H1 (cell line): ENCODE data around the gene CCDC88C. TPM values are rescaled to one million over a fixed set of nuclear protein-coding genes. Genes with fewer than 3 reads are reported as not detected.

Source experiments
- CTCF ChIA-PET: fragments of 300-600 bp; sonication (Branson Sonifier 250); formaldehyde crosslinking; loops from one replicate; lab custom pipeline; 2021; ENCODE audit not compliant: partially characterized antibody; lab: Charles Lee
- POLR2A ChIA-PET: fragments of 300-600 bp; sonication (Branson Sonifier 250); formaldehyde crosslinking; loops from one replicate; lab custom pipeline; 2021; ENCODE audit warnings: inconsistent platforms; ENCODE audit not compliant: partially characterized antibody; lab: Charles Lee
- DNase-seq, 2 experiments: peaks; one replicate each; pipeline versions ENCODE4 v3.0.0 to v3.0.0-alpha.2; 2010 to 2022; ENCODE audit warnings: low spot score in 2 of 2, low read depth in 1 of 2, mixed read lengths in 1 of 2
- FAIRE-seq: peaks from 2 replicates; lab custom pipeline; 2011; peaks lifted over from hg19 to GRCh38; lab: Jason Lieb, UNC
- H2AFZ ChIP-seq: 2 replicates; pipeline ENCODE4 v1.8.1; 2012; ENCODE audit warnings: low read length, inconsistent platforms
- H2AK5ac ChIP-seq: 2 replicates; pipeline ENCODE4 v1.6.1; 2013; ENCODE audit warnings: low read depth, low read length
- H2BK120ac ChIP-seq: replicated peaks from 2 replicates; pipeline ENCODE3; 2013; ENCODE audit warnings: low read depth, low read length, inconsistent platforms
- H2BK12ac ChIP-seq: 2 replicates; pipeline ENCODE4 v1.6.1; 2013; ENCODE audit warnings: low read depth, low read length
- H2BK15ac ChIP-seq: 2 replicates; pipeline ENCODE4 v1.6.1; 2013; ENCODE audit warnings: low read length
- H2BK20ac ChIP-seq: 2 replicates; pipeline ENCODE4 v1.6.1; 2013; ENCODE audit warnings: low read length
- H2BK5ac ChIP-seq: 2 replicates; pipeline ENCODE4 v1.6.1; 2013; ENCODE audit warnings: low read depth, low read length
- H3K14ac ChIP-seq: 2 replicates; pipeline ENCODE4 v1.6.1; 2013; ENCODE audit warnings: inconsistent platforms; ENCODE audit not compliant: insufficient read length
- H3K18ac ChIP-seq: 2 replicates; pipeline ENCODE4 v1.6.1; 2013; ENCODE audit warnings: low read length; ENCODE audit errors: extremely low read depth
- H3K23ac ChIP-seq: 2 replicates; pipeline ENCODE4 v1.6.1; 2013; ENCODE audit warnings: inconsistent platforms; ENCODE audit not compliant: insufficient read length
- H3K23me2 ChIP-seq: 2 replicates; pipeline ENCODE4 v1.6.1; 2013; ENCODE audit warnings: low read depth, low read length
- H3K27ac ChIP-seq: 2 replicates; pipeline ENCODE4 v1.6.1; 2011; ENCODE audit warnings: low read depth, low read length, inconsistent platforms
- H3K27me3 ChIP-seq, 4 experiments: replicated peaks in 1 of 4; 1 replicate in 1 of 4; 2 replicates in 3 of 4; pipeline versions ENCODE4 v1.6.1 to v1.8.1; 2011 to 2013; ENCODE audit warnings: low read length in 3 of 4, mild to moderate bottlenecking in 3 of 4, inconsistent platforms in 2 of 4, mixed read lengths in 2 of 4, moderate library complexity in 1 of 4; ENCODE audit not compliant: control insufficient read depth in 3 of 4, insufficient read depth in 3 of 4; ENCODE audit errors: extremely low read depth in 1 of 4
- H3K36me3 ChIP-seq, 4 experiments: 2 replicates each; pipeline versions ENCODE4 v1.6.1 to v1.8.1; 2011 to 2013; ENCODE audit warnings: mild to moderate bottlenecking in 4 of 4, low read length in 3 of 4, moderate library complexity in 2 of 4, control low read depth in 1 of 4, inconsistent platforms in 1 of 4; ENCODE audit not compliant: insufficient read depth in 4 of 4, control insufficient read depth in 2 of 4
- H3K4ac ChIP-seq: replicated peaks from 2 replicates; pipeline ENCODE3; 2013; ENCODE audit warnings: low read length, low read depth, mixed read lengths, inconsistent platforms; ENCODE audit not compliant: insufficient read length
- H3K4me1 ChIP-seq, 4 experiments: replicated peaks in 1 of 4; 1 replicate in 1 of 4; 2 replicates in 3 of 4; pipeline versions ENCODE4 v1.6.1 to v1.8.1; 2011 to 2013; ENCODE audit warnings: low read length in 3 of 4, inconsistent platforms in 2 of 4, mixed read lengths in 1 of 4; ENCODE audit not compliant: insufficient read depth in 4 of 4, control insufficient read depth in 3 of 4
- H3K4me2 ChIP-seq, 2 experiments: 2 replicates each; pipeline versions ENCODE4 v1.6.1 to v1.8.1; 2011 to 2013; ENCODE audit warnings: low read depth in 2 of 2, low read length in 2 of 2, control low read depth in 1 of 2, inconsistent platforms in 1 of 2, mild to moderate bottlenecking in 1 of 2; ENCODE audit not compliant: insufficient read depth in 1 of 2
- H3K4me3 ChIP-seq, 4 experiments: fragments of 200-600, 300-600 bp in 1 of 4; sonication (generic), shearing (Covaris generic), sonication (Bioruptor Twin) in 1 of 4; 2 replicates each; pipeline versions ENCODE4 v1.5.1 to v1.8.1; 2011 to 2016; ENCODE audit warnings: low read length in 4 of 4, low read depth in 3 of 4, control low read depth in 2 of 4, inconsistent platforms in 2 of 4, mild to moderate bottlenecking in 2 of 4, mixed read lengths in 1 of 4, moderate library complexity in 1 of 4; ENCODE audit not compliant: insufficient read depth in 2 of 4; ENCODE audit errors: extremely low read depth in 1 of 4
- H3K56ac ChIP-seq: replicated peaks from 2 replicates; pipeline ENCODE3; 2013; ENCODE audit warnings: low read depth, mild to moderate bottlenecking, mixed read lengths, low read length, inconsistent platforms; ENCODE audit not compliant: insufficient read length
- H3K79me1 ChIP-seq: 2 replicates; pipeline ENCODE4 v1.6.1; 2013; ENCODE audit warnings: low read depth, low read length, control low read depth
- H3K79me2 ChIP-seq, 2 experiments: 2 replicates each; pipeline versions ENCODE4 v1.6.1 to v1.8.1; 2012 to 2013; ENCODE audit warnings: low read length in 2 of 2, mild to moderate bottlenecking in 2 of 2, inconsistent platforms in 1 of 2; ENCODE audit not compliant: insufficient read depth in 2 of 2, control insufficient read depth in 1 of 2
- H3K9ac ChIP-seq, 4 experiments: replicated peaks in 1 of 4; 1 replicate in 1 of 4; 2 replicates in 3 of 4; pipeline versions ENCODE4 v1.6.1 to v1.8.1; 2011 to 2013; ENCODE audit warnings: low read depth in 3 of 4, low read length in 3 of 4, control low read depth in 2 of 4, mild to moderate bottlenecking in 2 of 4, moderate library complexity in 2 of 4, inconsistent platforms in 1 of 4; ENCODE audit errors: extremely low read depth in 1 of 4
- H3K9me3 ChIP-seq, 2 experiments: 2 replicates each; pipeline versions ENCODE4 v1.6.1 to v1.8.1; 2012 to 2013; ENCODE audit warnings: mild to moderate bottlenecking in 2 of 2, moderate library complexity in 2 of 2, control low read depth in 1 of 2, inconsistent platforms in 1 of 2, low read depth in 1 of 2, low read length in 1 of 2, mixed read lengths in 1 of 2; ENCODE audit not compliant: insufficient read depth in 2 of 2
- H4K20me1 ChIP-seq, 2 experiments: replicated peaks in 1 of 2; 2 replicates each; pipeline versions ENCODE3 to v1.8.1; 2011 to 2013; ENCODE audit warnings: inconsistent platforms in 2 of 2, low read length in 2 of 2, mild to moderate bottlenecking in 1 of 2; ENCODE audit not compliant: insufficient read depth in 2 of 2, control insufficient read depth in 1 of 2
- H4K5ac ChIP-seq: 2 replicates; pipeline ENCODE4 v1.6.1; 2013; ENCODE audit warnings: low read length, low read depth, mixed read lengths, inconsistent platforms; ENCODE audit not compliant: insufficient read length
- H4K8ac ChIP-seq: 2 replicates; pipeline ENCODE4 v1.8.0; 2013; ENCODE audit warnings: mild to moderate bottlenecking, moderate library complexity, low read length, inconsistent platforms; ENCODE audit not compliant: insufficient read depth; ENCODE audit errors: extremely low read depth
- H4K91ac ChIP-seq: replicated peaks from 2 replicates; pipeline ENCODE3; 2013; ENCODE audit warnings: low read length, mixed read lengths, inconsistent platforms; ENCODE audit not compliant: insufficient read length
- GABPA ChIP-seq: IDR thresholded peaks from 2 replicates; pipeline ENCODE4 v1.6.1; 2011; ENCODE audit warnings: mild to moderate bottlenecking, low read length, moderate library complexity, borderline replicate concordance; ENCODE audit not compliant: insufficient read depth
- MAFK ChIP-seq: IDR thresholded peaks from 2 replicates; pipeline ENCODE4 v1.6.1; 2012; ENCODE audit warnings: low read depth, mild to moderate bottlenecking, improper control_type of control experiment, low read length
- SP2 ChIP-seq: IDR thresholded peaks from 2 replicates; pipeline ENCODE4 v1.6.1; 2012; ENCODE audit warnings: mild to moderate bottlenecking, low read length, inconsistent platforms
- SUZ12 ChIP-seq: fragments of 200-600 bp; sonication (generic); IDR thresholded peaks from 2 replicates; pipeline ENCODE4 v1.6.1; 2012; ENCODE audit warnings: mild to moderate bottlenecking, inconsistent platforms, low read length, moderate library complexity, mixed read lengths
- WGBS, 2 experiments: shearing (Covaris generic) in 1 of 2; methylation state at CpG; one replicate each; pipeline versions ENCODE4 v1.1.6 to v1.1.7; 2013 to 2015; ENCODE audit warnings: low lambda C conversion rate in 2 of 2, mixed read lengths in 2 of 2, inconsistent platforms in 1 of 2, low coverage in 1 of 2, missing lambda C conversion rate in 1 of 2; ENCODE audit not compliant: insufficient replicate concordance in 2 of 2, insufficient coverage in 1 of 2, insufficient read length in 1 of 2; ENCODE audit errors: extremely low coverage in 1 of 2, missing lambda C conversion rate in 1 of 2; 5-methylcytosine and 5-hydroxymethylcytosine counted together
- polyA plus RNA-seq, 7 experiments: library from polyadenylated mRNA; depleted of rRNA in 3 of 7; stranded (reverse) in 5 of 7; unstranded in 2 of 7; fragments of >200 nt in 5 of 7; fragments of 200-250 nt in 2 of 7; gene quantifications; 1 replicate in 5 of 7; 2 replicates in 1 of 7; 4 replicates in 1 of 7; pipeline versions ENCODE4 v1.2.1 to v1.2.3, GENCODE V29; 2011 to 2013; ENCODE audit warnings: missing spikeins in 2 of 7, mixed read lengths in 2 of 7
- total RNA-seq: library from RNA; stranded (reverse); fragmentation: NEBNext Ultra II Directional; extraction: Animal tissue kit (Norgen Biotek cat#: 25700); gene quantifications from 2 replicates; pipeline ENCODE4 v1.2.1, GENCODE V29; 2021
- TF ChIP-seq, protein P1 (sequence below): IDR thresholded peaks from 2 replicates; pipeline ENCODE4 v1.6.1; 2011; ENCODE audit warnings: low read length, improper control_type of control experiment

CCDC88C gene
- total and polyA plus RNA-seq, 2 of the 8 experiments (the other 6 are each of a cell fraction or from before 2014, with no cell fraction given) = 10.3 to 57.7 TPM

DNA sequence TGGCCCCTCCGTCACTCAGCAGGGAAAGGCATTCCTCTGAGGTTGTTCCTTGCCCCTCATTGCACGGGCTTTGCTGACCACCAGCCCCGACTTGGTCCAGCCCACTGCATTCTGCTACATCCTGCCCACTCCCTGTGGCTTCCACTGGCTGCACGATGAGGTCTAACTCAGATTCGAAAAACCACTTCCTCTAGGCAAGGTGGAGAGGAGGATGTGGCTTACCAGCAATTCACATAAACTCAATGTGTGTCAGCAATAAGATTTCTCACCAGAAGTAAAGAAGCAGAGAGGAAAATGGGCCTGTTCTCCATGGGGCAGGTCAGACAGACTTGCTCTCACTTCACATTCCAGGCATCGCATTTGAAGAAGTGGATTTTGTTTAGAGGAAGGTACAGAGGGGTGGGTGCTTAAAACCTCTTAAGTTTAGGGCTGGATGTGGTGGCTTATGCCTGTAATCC is 187.8 kb downstream of the CCDC88C start:
- POLR2A ChIA-PET = interaction anchor here (1.1 kb wide), 2 partner anchors 9 to 14 kb away, joined by 3 to 4 read pairs; no protein-coding TSS in a partner anchor
- no peak overlapping the region for H3K4me3 ChIP-seq
- no peak overlapping the region for H3K23ac ChIP-seq
- no peak for FAIRE-seq
- H2BK120ac ChIP-seq = peak overlapping the region; percentile 67
- H2AFZ ChIP-seq = no peak overlapping the region
- no peak overlapping the region for H4K5ac ChIP-seq
- peak overlapping the region; percentile 41 for H3K4ac ChIP-seq
- H2BK5ac ChIP-seq = peak overlapping the region; percentile 31; the same call in 1 of the 2 replicates
- H3K9ac ChIP-seq = no peak overlapping the region
- H4K91ac ChIP-seq = peak overlapping the region; percentile 34
- H2BK20ac ChIP-seq = no peak overlapping the region
- 0 out of 2 replicates have a peak overlapping the region, but pooled peaks have one; percentile 11 for H2BK12ac ChIP-seq
- H3K9me3 ChIP-seq = peaks cover 5 to 7% of the 10 kb centered on the region in 2 experiments; a peak in 3 of 4 replicates
- peaks cover 0 to 10% (median 6%) of the 10 kb centered on the region in 4 experiments; a peak in 6 of 7 replicates for H3K4me1 ChIP-seq
- no peak for DNase-seq
- no peak overlapping the region for H2AK5ac ChIP-seq
- H4K20me1 ChIP-seq = no peaks in the 10 kb centered on the region
- H3K27ac ChIP-seq = no peak overlapping the region
- H3K79me1 ChIP-seq = no peaks in the 10 kb centered on the region
- no peaks in the 10 kb centered on the region; a peak in 1 of 7 replicates for H3K27me3 ChIP-seq
- H3K14ac ChIP-seq = no peak overlapping the region
- H2BK15ac ChIP-seq = no peak overlapping the region; the same call in 1 of the 2 replicates
- no peaks in the 10 kb centered on the region for H3K79me2 ChIP-seq
- no peaks in the 10 kb centered on the region for H3K36me3 ChIP-seq
- no peak overlapping the region for H3K4me2 ChIP-seq
- no peaks in the 10 kb centered on the region for H3K23me2 ChIP-seq
- 96% methylated on average over 6 of the region's 6 CpGs; no CpG with 5 or more reads in 1 of the 2 experiments for WGBS, 2 experiments
- no peak overlapping the region for H3K18ac ChIP-seq
- CTCF ChIA-PET = interaction anchor here (1.4 kb wide), 1 partner anchor 51 kb away, joined by 4 read pairs; no protein-coding TSS in a partner anchor
- no peak overlapping the region for H3K56ac ChIP-seq
- no peak overlapping the region for H4K8ac ChIP-seq
- no peak for TF ChIP-seq SP2
- TF ChIP-seq, protein P1, sequence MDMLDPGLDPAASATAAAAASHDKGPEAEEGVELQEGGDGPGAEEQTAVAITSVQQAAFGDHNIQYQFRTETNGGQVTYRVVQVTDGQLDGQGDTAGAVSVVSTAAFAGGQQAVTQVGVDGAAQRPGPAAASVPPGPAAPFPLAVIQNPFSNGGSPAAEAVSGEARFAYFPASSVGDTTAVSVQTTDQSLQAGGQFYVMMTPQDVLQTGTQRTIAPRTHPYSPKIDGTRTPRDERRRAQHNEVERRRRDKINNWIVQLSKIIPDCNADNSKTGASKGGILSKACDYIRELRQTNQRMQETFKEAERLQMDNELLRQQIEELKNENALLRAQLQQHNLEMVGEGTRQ = no peak
- TF ChIP-seq SUZ12 = no peak
- TF ChIP-seq MAFK = no peak
- TF ChIP-seq GABPA = no peak
